ENCODE data around the gene HGS.

The HGS gene

DNA sequence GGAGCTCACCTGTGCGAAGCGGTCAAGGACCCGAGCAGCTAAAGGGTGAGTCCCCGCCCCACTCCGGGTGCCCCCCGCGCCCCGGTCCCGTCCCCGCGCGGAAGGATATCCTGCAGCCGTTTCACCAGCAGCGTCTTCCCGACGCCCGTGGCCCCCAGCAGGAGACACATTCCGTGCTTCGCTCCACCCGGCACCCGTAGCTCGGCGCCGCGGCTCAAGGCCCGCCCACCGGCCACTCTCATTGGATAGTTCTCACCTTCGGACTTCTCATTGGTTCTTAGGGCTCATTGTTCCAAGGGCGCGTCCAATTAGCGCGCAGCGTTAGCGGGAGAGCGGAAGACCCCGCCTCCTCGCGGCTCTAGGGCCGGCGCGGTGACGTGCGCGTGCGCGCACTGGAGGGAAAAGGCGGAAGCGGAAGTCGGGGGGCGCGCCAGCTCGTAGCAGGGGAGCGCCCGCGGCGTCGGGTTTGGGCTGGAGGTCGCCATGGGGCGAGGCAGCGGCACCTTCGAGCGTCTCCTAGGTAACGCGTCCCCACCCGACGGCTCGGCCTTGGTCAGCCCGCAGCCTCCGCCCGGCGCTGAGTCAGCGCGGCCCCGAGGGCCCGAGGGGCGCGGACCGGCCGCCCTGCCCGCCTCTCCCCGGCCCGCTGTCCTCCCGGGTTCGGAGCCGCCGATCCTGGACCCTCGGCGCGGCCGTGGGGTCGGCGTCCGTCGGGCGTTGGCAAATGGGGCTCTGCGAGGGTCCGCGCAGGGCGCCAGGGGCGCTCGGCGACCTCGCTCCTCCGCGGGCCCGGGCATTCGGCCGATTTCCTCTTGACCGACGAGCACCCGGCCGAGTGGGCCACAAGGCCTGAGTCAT lies at the start of gene HGS, which contains the start of gene ARL16:
Gene HGS (plus strand): TSS at position 428 of the 858 bp plus-strand sequence. CDS start 56 bp downstream, at position 484.
Gene ARL16 (minus strand): TSS at position 214 of the 858 bp plus-strand sequence. CDS start 44 bp downstream, at position 170.
- DNase-seq (peak; percentile 98 to 99), ATAC-seq (peak; percentile 97)
- Mint-ChIP-seq H3K9me3 (no peaks in the 10 kb centered on the region), H3K4me1 (peaks cover 55% of the 10 kb centered on the region), H3K4me3 (peak within 1 kb of the TSS; percentile 94 to 95), H3K27me3 (no peaks in the 10 kb centered on the region), H3K27ac (peak within 1 kb of the TSS; percentile 93 to 97)

DNA sequence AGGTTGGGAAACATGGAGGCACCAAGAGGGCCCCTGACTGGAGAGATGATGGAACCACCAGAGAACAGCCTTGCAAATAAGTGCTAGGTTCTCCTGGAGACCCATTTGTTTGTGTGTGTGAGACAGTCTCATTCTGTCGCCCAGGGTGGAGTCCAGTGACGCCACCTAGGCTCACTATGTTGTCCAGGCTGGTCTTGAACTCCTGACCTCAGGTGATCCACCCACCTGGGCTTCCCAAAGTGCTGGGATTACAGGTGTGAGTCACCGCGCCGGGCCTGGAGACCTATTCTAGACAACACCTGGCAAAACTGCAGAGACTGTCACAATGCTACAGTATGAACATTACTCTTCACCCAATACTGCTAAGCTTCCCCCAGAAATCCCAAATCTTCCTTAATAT lies 48.4 kb upstream of the HGS start:
- Mint-ChIP-seq H3K27me3 (no peaks in the 10 kb centered on the region), H3K27ac (peak overlapping the region in 1 of 2 donors; percentile 40), H3K9me3 (no peaks in the 10 kb centered on the region), H3K4me3 (peak overlapping the region; percentile 87 to 88), H3K4me1 (peaks cover 11% of the 10 kb centered on the region)
- DNase-seq: no peak
- no peak for ATAC-seq

DNA sequence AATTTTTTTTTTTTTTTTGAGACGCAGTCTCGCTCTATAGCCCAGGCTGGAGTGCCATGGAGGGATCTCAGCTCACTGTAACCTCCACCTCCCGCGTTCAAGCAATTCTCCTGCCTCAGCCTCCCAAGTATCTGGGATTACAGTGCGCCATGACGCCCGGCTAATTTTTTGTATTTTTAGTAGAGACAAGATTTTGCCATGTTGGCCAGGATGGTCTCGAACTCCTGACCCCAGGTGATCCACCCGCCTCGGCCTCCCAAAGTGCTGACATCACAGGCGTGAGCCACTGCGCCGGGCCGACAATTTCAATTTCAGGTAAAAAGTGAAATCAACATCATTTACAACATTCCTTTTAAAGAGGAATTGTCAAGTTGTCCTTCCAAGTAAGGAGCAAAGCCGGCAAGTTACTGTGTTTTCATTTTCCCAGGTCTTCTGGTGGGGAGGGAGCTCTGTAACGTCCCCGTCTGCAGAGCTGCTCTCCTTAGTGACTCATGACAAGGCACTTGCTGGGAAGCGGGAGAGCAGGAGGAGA lies 47.8 kb upstream of the HGS start:
- H3K27me3 Mint-ChIP-seq: no peaks in the 10 kb centered on the region
- ATAC-seq (peak; percentile 4), DNase-seq (no peak)
- no peaks in the 10 kb centered on the region for H3K9me3 Mint-ChIP-seq
- H3K4me1 Mint-ChIP-seq: peaks cover 11% of the 10 kb centered on the region
- H3K4me3 Mint-ChIP-seq: peak overlapping the region; percentile 87 to 88
- peak overlapping the region; percentile 69 to 99 for H3K27ac Mint-ChIP-seq

GRCh38 chr17:81636505-81637288 lies 47.1 kb upstream of the HGS start, which contains the start of the genes NPLOC4 and TSPAN10:
TSS of gene NPLOC4 (minus strand) at chr17:81637112. CDS start at chr17:81636930, 182 bp downstream.
TSS of gene TSPAN10 (plus strand) at chr17:81637196. CDS start at chr17:81642413, 5,217 bp downstream.
- peak within 1 kb of the TSS; percentile 87 to 88 for H3K4me3 Mint-ChIP-seq
- no peaks in the 10 kb centered on the region for H3K9me3 Mint-ChIP-seq
- H3K27me3 Mint-ChIP-seq: no peaks in the 10 kb centered on the region
- DNase-seq: peak; percentile 89
- peak; percentile 97 for ATAC-seq
- peak within 1 kb of the TSS; percentile 76 to 99 for H3K27ac Mint-ChIP-seq
- H3K4me1 Mint-ChIP-seq: peaks cover 11% of the 10 kb centered on the region

- Mint-ChIP-seq H3K27me3 (no peaks in the 10 kb centered on the region), H3K4me1 (peaks cover 11% of the 10 kb centered on the region), H3K4me3 (no peak overlapping the region), H3K27ac (no peak overlapping the region), H3K9me3 (no peaks in the 10 kb centered on the region)
- DNase-seq: no peak
- ATAC-seq: no peak
Measured at GRCh38 chr17:81638683-81639082, 45.1 kb upstream of the HGS start.

- H3K27me3 Mint-ChIP-seq: no peaks in the 10 kb centered on the region
- H3K4me1 Mint-ChIP-seq: peaks cover 11% of the 10 kb centered on the region
- H3K9me3 Mint-ChIP-seq: no peaks in the 10 kb centered on the region
- ATAC-seq: no peak
- no peak overlapping the region for H3K4me3 Mint-ChIP-seq
- no peak overlapping the region for H3K27ac Mint-ChIP-seq
- no peak for DNase-seq
Measured at GRCh38 chr17:81640011-81640410, 43.8 kb upstream of the HGS start.

DNA sequence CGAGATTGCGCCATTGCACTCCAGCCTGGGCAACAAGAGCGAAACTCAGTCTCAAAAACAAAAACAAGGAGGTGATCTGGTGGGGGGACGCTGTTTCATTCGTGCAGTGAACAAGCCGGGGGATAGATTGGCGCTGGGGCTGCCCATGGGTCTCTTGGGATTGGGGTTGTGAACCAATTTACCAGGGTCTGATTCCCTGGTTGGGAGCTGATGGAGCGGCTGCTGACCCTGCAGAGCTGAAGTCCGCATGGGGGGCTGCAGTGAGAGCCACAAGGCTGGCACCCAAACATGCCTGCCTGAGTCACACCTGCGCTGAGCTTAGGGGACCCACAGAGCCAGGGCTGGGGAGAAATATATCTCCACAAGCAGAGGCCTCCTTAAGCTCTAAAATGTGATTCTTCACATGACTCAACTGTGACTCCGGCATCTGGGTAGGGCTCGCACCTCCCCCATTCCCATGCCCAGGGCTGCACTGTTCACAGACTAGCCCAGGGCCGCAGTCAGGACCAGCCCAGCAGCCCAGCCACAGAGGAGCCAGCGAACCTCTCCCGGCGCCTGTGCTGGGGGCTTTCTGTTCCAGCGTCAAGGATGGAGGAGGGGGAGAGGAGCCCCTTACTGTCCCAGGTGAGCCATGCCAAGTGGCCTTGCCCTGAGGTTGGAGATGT lies 41.9 kb upstream of the HGS start:
- H3K27ac Mint-ChIP-seq: peak overlapping the region in 1 of 2 donors; percentile 87
- no peaks in the 10 kb centered on the region for H3K9me3 Mint-ChIP-seq
- peaks cover 3% of the 10 kb centered on the region for H3K27me3 Mint-ChIP-seq
- DNase-seq (no peak), ATAC-seq (no peak)
- H3K4me3 Mint-ChIP-seq: no peak overlapping the region
- no peaks in the 10 kb centered on the region for H3K4me1 Mint-ChIP-seq

DNA sequence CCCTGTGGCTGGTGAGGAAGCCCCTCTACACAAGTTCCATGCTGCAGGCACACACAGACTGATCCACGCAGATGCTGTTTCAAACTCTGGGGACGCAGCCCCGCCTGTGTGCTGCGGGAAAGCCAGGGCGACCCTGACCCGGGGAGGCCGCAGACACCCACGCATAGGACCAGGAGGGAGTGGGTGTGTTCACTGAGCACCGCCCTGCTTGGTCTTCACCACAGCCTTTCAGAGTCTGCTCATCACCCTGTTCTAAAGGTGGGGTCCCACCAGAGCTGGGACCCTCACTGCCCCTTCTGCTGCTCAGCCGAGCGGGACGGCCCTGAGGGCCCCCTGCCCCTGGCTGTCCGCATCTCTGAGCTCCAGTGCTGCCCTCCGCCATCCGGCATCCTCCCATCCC lies 39.3 kb upstream of the HGS start:
- H3K4me3 Mint-ChIP-seq: no peak overlapping the region
- H3K9me3 Mint-ChIP-seq: no peaks in the 10 kb centered on the region
- H3K27ac Mint-ChIP-seq: no peak overlapping the region
- H3K27me3 Mint-ChIP-seq: peaks cover 27% of the 10 kb centered on the region
- peak; percentile 15 for ATAC-seq
- no peak for DNase-seq
- H3K4me1 Mint-ChIP-seq: no peaks in the 10 kb centered on the region

GRCh38 chr17:81644976-81645952 lies 38.5 kb upstream of the HGS start:
- no peaks in the 10 kb centered on the region for H3K9me3 Mint-ChIP-seq
- H3K27me3 Mint-ChIP-seq: peaks cover 31% of the 10 kb centered on the region
- H3K27ac Mint-ChIP-seq: no peak overlapping the region
- ATAC-seq: no peak
- no peak for DNase-seq
- H3K4me3 Mint-ChIP-seq: no peak overlapping the region
- no peaks in the 10 kb centered on the region for H3K4me1 Mint-ChIP-seq

DNA sequence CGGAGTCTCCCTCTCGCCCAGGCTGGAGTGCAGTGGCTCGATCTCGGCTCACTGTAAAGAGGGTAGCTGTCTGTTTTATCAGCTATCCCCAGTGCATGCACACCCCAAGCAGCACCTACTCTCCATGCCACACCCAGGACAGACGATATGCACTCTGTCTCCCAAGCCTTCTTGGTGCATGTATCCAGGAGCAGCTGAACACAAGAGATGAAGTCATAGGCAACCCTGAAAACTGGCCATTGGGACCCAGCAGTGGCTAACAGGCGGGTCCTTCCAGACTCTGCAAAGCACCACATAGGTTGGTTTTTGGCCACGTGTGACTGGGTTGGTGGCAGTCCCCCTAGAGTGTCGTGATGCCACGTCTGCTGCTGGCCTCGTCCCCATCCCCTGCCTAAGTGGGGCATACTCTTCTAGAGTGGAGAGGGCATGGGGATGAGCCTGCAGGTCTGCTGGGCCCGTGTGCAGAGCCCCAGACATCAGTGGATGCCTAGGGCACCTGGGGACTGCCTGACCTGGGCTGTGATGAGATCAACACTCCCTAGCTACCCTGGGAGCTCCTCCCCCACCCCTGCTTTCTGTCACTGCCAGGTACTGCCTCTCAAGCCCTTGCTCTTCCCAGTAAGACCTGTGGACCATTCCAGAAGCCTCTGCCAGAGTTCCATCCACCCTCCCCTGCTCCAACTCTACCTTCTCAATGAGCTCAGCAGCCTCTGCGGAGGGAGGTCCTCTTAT lies 36.8 kb upstream of the HGS start:
- ATAC-seq (no peak), DNase-seq (no peak)
- Mint-ChIP-seq H3K4me1 (peaks cover 5% of the 10 kb centered on the region), H3K9me3 (no peaks in the 10 kb centered on the region), H3K4me3 (no peak overlapping the region), H3K27ac (no peak overlapping the region), H3K27me3 (peaks cover 48% of the 10 kb centered on the region)

DNA sequence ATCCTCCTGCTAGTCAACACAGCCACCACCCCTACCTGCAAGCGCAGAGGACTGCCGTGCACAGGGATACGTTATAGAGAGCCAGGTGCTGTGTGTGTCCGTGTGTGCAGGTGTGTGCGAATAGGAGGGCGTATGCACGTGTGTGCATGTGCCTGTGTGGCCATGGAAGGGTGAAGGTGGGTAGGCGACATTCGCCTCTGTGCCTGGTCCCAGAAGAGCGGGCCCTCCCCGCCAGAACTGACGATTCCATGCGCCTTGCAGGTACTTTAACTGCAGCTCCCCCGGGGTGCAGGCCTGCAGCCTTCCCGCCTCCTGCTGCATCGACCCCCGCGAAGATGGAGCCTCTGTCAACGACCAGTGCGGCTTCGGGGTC lies 36.2 kb upstream of the HGS start:
- H3K9me3 Mint-ChIP-seq: no peaks in the 10 kb centered on the region

DNA sequence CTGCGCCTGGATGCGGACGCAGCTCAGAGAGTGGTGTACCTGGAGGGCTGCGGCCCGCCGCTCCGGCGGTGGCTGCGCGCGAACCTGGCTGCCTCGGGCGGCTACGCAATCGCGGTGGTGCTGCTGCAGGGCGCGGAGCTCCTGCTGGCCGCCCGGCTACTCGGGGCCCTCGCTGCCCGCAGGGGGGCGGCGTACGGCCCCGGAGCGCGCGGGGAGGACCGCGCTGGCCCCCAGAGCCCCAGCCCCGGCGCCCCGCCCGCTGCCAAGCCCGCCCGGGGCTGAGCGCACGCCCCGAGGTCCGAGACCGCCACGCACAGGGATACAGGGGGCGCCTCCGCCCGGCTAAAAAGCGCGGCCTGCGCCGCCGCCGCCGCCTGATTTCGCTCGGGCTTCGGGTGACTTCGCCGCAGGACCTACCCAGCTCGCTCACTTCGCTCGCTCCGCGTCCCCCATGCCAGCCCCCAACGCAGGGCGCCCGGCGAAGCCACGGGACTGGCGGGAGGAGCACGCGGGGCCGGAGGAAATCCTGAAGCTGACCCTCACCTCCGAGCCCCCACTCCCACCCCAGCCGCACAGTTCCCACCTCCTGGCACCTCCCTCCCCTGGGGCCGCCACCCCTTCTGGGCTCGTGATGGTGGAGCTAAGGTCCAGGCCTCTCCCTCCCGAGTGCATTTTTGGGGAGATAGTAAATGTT lies 35.7 kb upstream of the HGS start:
- Mint-ChIP-seq H3K27ac (no peak overlapping the region), H3K27me3 (peaks cover 50% of the 10 kb centered on the region), H3K4me3 (no peak overlapping the region), H3K4me1 (peaks cover 12% of the 10 kb centered on the region), H3K9me3 (no peaks in the 10 kb centered on the region)
- ATAC-seq (no peak), DNase-seq (no peak)

More for the DNA sequence above, 36.2 kb upstream of the HGS start:
- Mint-ChIP-seq H3K4me1 (peaks cover 7% of the 10 kb centered on the region), H3K27me3 (peaks cover 50% of the 10 kb centered on the region), H3K27ac (no peak overlapping the region), H3K4me3 (no peak overlapping the region)
- ATAC-seq (no peak), DNase-seq (no peak)

GRCh38 chr17:81648707-81649085 lies 35.1 kb upstream of the HGS start:
- H3K27ac Mint-ChIP-seq: no peak overlapping the region
- H3K9me3 Mint-ChIP-seq: no peaks in the 10 kb centered on the region
- DNase-seq (no peak), ATAC-seq (no peak)
- peaks cover 17% of the 10 kb centered on the region for H3K4me1 Mint-ChIP-seq
- no peak overlapping the region for H3K4me3 Mint-ChIP-seq
- peaks cover 50% of the 10 kb centered on the region for H3K27me3 Mint-ChIP-seq

Measured in stimulated activated naive CD8-positive, alpha-beta T cell treated with anti-CD3 and anti-CD28 coated beads, Interleukin-15, amount 100 ng/mL, for 72 hours (primary cell).